ENCODE data around the gene RECQL5. TPM values are rescaled to one million over a fixed set of nuclear protein-coding genes. Genes with fewer than 3 reads are reported as not detected.

The RECQL5 gene
- total and polyA plus RNA-seq, 10 donors = 25.7 to 51.0 (median 38.6) TPM

GRCh38 chr17:75701288-75701687 lies 34.3 kb upstream of the RECQL5 start:
- TF ChIP-seq POLR2A (IDR thresholded peaks at IDR 0.05) (no peak), CTCF (IDR thresholded peaks at IDR 0.05 in 8 of 11, conservative IDR thresholded peaks at IDR 0.05 in 3 of 11) (no peak), POLR2AphosphoS5 (IDR thresholded peaks at IDR 0.05) (peak in 1 of 3 donors; percentile 6)
- DNase-seq = no peak
- Histone ChIP-seq H3K36me3 (peaks cover 5 to 100% (median 80%) of the 10 kb centered on the region in 6 donors), H3K9me3 (no peaks in the 10 kb centered on the region), H3K4me1 (peaks cover 0 to 42% (median 25%) of the 10 kb centered on the region in 6 donors), H3K27me3 (replicated peaks in 1 of 7) (no peaks in the 10 kb centered on the region), H3K4me3 (no peak overlapping the region), H3K27ac (peak overlapping the region in 3 of 8 donors; percentile 8 to 70 (median 59))
- intact Hi-C loops (cut with DNase I; ENCODE audit: low total_unique reads) = no loop called here
- 88 to 95% (median 92%) methylated on average over 8 to 10 of the region's 10 CpGs for WGBS, 5 donors

GRCh38 chr17:75698659-75699058 lies 31.7 kb upstream of the RECQL5 start:
- Histone ChIP-seq H3K27ac (peak overlapping the region in 1 of 8 donors; percentile 70), H3K4me3 (no peak overlapping the region), H3K27me3 (replicated peaks in 1 of 7) (no peaks in the 10 kb centered on the region), H3K9me3 (no peaks in the 10 kb centered on the region), H3K4me1 (peaks cover 0 to 55% (median 29%) of the 10 kb centered on the region in 6 donors), H3K36me3 (peaks cover 5 to 100% (median 79%) of the 10 kb centered on the region in 6 donors)
- intact Hi-C loops (cut with DNase I; ENCODE audit: low total_unique reads) = no loop called here
- 89 to 96% (median 93%) methylated on average over 3 of the region's 3 CpGs for WGBS, 5 donors
- TF ChIP-seq POLR2A (IDR thresholded peaks at IDR 0.05) = no peak
- TF ChIP-seq CTCF (IDR thresholded peaks at IDR 0.05 in 8 of 11, conservative IDR thresholded peaks at IDR 0.05 in 3 of 11) = no peak
- TF ChIP-seq POLR2AphosphoS5 (IDR thresholded peaks at IDR 0.05) = no peak
- DNase-seq = no peak

- no peaks in the 10 kb centered on the region for H3K27me3 ChIP-seq (replicated peaks in 1 of 7)
- 86 to 95% (median 92%) methylated on average over 10 of the region's 10 CpGs for WGBS, 5 donors
- peaks cover 3 to 100% (median 77%) of the 10 kb centered on the region in 6 donors for H3K36me3 ChIP-seq
- H3K4me1 ChIP-seq = peaks cover 0 to 62% (median 34%) of the 10 kb centered on the region in 6 donors
- intact Hi-C loops (cut with DNase I; ENCODE audit: low total_unique reads) = no loop called here
- H3K4me3 ChIP-seq = no peak overlapping the region
- H3K9me3 ChIP-seq = no peaks in the 10 kb centered on the region
- peak overlapping the region in 5 of 8 donors; percentile 8 to 70 (median 66) for H3K27ac ChIP-seq
- DNase-seq = no peak
- TF ChIP-seq POLR2A (IDR thresholded peaks at IDR 0.05) = no peak
- no peak for TF ChIP-seq POLR2AphosphoS5 (IDR thresholded peaks at IDR 0.05)
- TF ChIP-seq CTCF (IDR thresholded peaks at IDR 0.05 in 8 of 11, conservative IDR thresholded peaks at IDR 0.05 in 3 of 11) = no peak
Measured at GRCh38 chr17:75697651-75698291, 30.8 kb upstream of the RECQL5 start.

- Histone ChIP-seq H3K4me3 (no peak overlapping the region), H3K4me1 (peaks cover 0 to 82% (median 46%) of the 10 kb centered on the region in 6 donors), H3K27ac (no peak overlapping the region), H3K9me3 (no peaks in the 10 kb centered on the region), H3K36me3 (peaks cover 0 to 100% (median 62%) of the 10 kb centered on the region in 6 donors), H3K27me3 (replicated peaks in 1 of 7) (no peaks in the 10 kb centered on the region)
- intact Hi-C loops (cut with DNase I; ENCODE audit: low total_unique reads) = no loop called here
- TF ChIP-seq POLR2AphosphoS5 (IDR thresholded peaks at IDR 0.05) = peak in 1 of 3 donors; percentile 32
- no peak for TF ChIP-seq CTCF (IDR thresholded peaks at IDR 0.05 in 8 of 11, conservative IDR thresholded peaks at IDR 0.05 in 3 of 11)
- TF ChIP-seq POLR2A (IDR thresholded peaks at IDR 0.05) = no peak
- DNase-seq = no peak
- WGBS, 5 donors = 93 to 100% (median 98%) methylated on average over 10 to 12 of the region's 12 CpGs
Measured at GRCh38 chr17:75695830-75696271, 28.9 kb upstream of the RECQL5 start.
